ENCODE measurements around the gene DENND2A. TPM values are rescaled to one million over a fixed set of nuclear protein-coding genes. Genes with fewer than 3 reads are reported as not detected.

The DENND2A gene
- total and polyA plus RNA-seq, 10 of the 15 experiments (the other 5 are each of a cell fraction or from before 2014, with no cell fraction given): 0.01 TPM; not detected in 9

DNA sequence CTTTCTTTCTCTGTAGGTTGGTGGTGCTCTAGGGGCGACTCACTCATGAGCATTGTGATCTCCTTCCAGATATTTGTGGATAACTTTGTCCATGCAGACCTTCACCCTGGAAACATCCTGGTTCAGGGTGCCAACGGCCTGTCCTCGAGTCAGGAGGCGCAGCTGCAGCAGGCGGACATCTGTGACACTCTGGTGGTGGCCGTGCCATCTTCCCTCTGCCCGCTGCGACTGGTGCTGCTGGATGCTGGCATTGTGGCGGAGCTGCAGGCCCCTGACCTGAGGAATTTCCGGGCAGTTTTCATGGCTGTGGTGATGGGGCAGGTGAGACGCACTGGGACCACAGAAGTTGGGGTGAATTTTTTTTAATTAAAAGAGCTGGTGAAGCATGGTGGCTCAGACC lies 46.3 kb upstream of the DENND2A start (continued):
- TF ChIP-seq ATF7 (IDR thresholded peaks at IDR 0.05; ENCODE audit: low read depth) (no peak), TBL1XR1 (IDR thresholded peaks at IDR 0.05; ENCODE audit: low read depth, low read length) (no peak), ZNF384 (IDR thresholded peaks at IDR 0.05; ENCODE audit: borderline replicate concordance, low read depth, low read length) (no peak), ZNF274 (IDR thresholded peaks at IDR 0.05; ENCODE audit: insufficient read depth, insufficient read length) (no peak), EZH2 (IDR thresholded peaks at IDR 0.05; ENCODE audit: borderline replicate concordance, control insufficient read depth, low read depth, low read length) (no peak), BRCA1 (IDR thresholded peaks at IDR 0.05; ENCODE audit: low read depth, low read length) (no peak)

DNA sequence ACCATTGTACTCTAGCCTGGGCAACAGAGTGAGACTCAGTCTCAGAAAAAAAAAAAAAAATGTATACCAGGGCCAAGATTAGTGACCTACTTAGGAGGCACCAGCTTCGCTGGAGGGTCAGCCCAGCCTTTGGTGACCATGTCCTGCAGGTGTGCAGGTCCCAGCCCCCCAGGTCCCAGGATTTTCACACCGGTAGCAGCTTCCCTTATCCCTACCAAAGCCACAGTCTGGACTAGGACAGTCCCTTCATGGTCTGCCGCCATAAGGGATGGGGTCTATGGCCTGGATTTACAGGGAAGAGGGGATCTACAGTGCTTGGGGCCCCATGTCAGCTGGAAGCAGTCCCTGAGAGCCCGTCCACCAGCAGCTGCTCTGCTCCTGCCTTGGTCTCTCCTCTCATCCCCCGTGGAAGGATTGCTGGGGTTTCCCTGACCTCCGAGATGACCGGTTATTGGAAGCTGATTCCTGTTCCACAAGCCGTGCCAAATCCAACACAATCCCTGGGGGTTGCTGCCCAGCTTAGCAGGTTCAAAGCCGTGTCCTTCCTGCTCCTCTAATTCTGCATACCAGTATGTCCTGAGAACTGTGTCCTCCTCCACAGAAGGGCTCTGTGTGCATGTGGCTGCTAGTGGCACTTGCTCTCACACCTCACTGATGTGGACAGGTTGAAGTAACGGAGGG lies 44.9 kb upstream of the DENND2A start:
- no peak overlapping the region for H3K9ac ChIP-seq (ENCODE audit: control insufficient read depth, insufficient read depth, low read length)
- ChIA-PET POLR2A (interaction anchor here (0.9 to 1.2 kb wide), 2 partner anchors 10 to 12 kb away, joined by 3 read pairs; partner anchors contain the start of gene ADCK2), RAD21 (ENCODE audit: unreplicated experiment) (interaction anchor here (1.8 kb wide), 1 partner anchor 10 kb away, joined by 5 read pairs; no protein-coding TSS in a partner anchor), SMC1A (ENCODE audit: uncharacterized antibody, unreplicated experiment) (interaction anchor here (1.3 to 1.9 kb wide), 2 partner anchors 9 to 11 kb away, joined by 3 to 6 read pairs; no protein-coding TSS in a partner anchor), CTCF (interaction anchor here (1.4 to 1.7 kb wide), 2 partner anchors 10 to 11 kb away, joined by 3 to 6 read pairs; no protein-coding TSS in a partner anchor)
- peaks cover 7 to 10% of the 10 kb centered on the region in 2 experiments; a peak in 3 of 4 replicates for H3K36me3 ChIP-seq (ENCODE audit: control insufficient read depth in 2 of 2, insufficient read depth in 2 of 2, low read length in 1 of 2)
- in situ Hi-C loops (cut with MboI): no loop called here
- H3K4me2 ChIP-seq (ENCODE audit: control insufficient read depth, insufficient read depth): no peak overlapping the region
- intact Hi-C loops (cut with micrococcal nuclease; ENCODE audit: unreplicated experiment): no loop called here
- no peaks in the 10 kb centered on the region for H4K20me1 ChIP-seq (ENCODE audit: control insufficient read depth, insufficient read depth)
- WGBS (ENCODE audit: insufficient coverage, insufficient replicate concordance, low lambda C conversion rate, missing lambda C conversion rate): 93% methylated on average over 10 of the region's 10 CpGs
- H3K79me2 ChIP-seq (ENCODE audit: control insufficient read depth, insufficient read depth, low read length): no peaks in the 10 kb centered on the region
- H3K9me3 ChIP-seq (replicated peaks; ENCODE audit: control insufficient read depth, insufficient read depth, low read length): no peaks in the 10 kb centered on the region
- no peak overlapping the region for H3K27ac ChIP-seq (ENCODE audit: control insufficient read depth, insufficient read depth)
- DNase-seq (ENCODE audit: low read depth, low spot score) (no peak), ATAC-seq (no peak), FAIRE-seq (no peak)
- H3K27me3 ChIP-seq (replicated peaks in 1 of 2; ENCODE audit: control insufficient read depth in 2 of 2, insufficient read depth in 2 of 2, low read length in 1 of 2): no peaks in the 10 kb centered on the region
- no peak overlapping the region for H3K4me3 ChIP-seq
- H2AFZ ChIP-seq (ENCODE audit: control insufficient read depth, low read depth, low read length): no peak overlapping the region
- no peaks in the 10 kb centered on the region for H3K4me1 ChIP-seq (ENCODE audit: control insufficient read depth, insufficient read depth, low read length)
- no TSS peak for BruUV-seq (replicated peaks)
- TF ChIP-seq, protein P1, sequence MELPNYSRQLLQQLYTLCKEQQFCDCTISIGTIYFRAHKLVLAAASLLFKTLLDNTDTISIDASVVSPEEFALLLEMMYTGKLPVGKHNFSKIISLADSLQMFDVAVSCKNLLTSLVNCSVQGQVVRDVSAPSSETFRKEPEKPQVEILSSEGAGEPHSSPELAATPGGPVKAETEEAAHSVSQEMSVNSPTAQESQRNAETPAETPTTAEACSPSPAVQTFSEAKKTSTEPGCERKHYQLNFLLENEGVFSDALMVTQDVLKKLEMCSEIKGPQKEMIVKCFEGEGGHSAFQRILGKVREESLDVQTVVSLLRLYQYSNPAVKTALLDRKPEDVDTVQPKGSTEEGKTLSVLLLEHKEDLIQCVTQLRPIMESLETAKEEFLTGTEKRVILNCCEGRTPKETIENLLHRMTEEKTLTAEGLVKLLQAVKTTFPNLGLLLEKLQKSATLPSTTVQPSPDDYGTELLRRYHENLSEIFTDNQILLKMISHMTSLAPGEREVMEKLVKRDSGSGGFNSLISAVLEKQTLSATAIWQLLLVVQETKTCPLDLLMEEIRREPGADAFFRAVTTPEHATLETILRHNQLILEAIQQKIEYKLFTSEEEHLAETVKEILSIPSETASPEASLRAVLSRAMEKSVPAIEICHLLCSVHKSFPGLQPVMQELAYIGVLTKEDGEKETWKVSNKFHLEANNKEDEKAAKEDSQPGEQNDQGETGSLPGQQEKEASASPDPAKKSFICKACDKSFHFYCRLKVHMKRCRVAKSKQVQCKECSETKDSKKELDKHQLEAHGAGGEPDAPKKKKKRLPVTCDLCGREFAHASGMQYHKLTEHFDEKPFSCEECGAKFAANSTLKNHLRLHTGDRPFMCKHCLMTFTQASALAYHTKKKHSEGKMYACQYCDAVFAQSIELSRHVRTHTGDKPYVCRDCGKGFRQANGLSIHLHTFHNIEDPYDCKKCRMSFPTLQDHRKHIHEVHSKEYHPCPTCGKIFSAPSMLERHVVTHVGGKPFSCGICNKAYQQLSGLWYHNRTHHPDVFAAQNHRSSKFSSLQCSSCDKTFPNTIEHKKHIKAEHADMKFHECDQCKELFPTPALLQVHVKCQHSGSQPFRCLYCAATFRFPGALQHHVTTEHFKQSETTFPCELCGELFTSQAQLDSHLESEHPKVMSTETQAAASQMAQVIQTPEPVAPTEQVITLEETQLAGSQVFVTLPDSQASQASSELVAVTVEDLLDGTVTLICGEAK (IDR thresholded peaks at IDR 0.05; ENCODE audit: borderline replicate concordance): no peak
- TF ChIP-seq, protein P2, sequence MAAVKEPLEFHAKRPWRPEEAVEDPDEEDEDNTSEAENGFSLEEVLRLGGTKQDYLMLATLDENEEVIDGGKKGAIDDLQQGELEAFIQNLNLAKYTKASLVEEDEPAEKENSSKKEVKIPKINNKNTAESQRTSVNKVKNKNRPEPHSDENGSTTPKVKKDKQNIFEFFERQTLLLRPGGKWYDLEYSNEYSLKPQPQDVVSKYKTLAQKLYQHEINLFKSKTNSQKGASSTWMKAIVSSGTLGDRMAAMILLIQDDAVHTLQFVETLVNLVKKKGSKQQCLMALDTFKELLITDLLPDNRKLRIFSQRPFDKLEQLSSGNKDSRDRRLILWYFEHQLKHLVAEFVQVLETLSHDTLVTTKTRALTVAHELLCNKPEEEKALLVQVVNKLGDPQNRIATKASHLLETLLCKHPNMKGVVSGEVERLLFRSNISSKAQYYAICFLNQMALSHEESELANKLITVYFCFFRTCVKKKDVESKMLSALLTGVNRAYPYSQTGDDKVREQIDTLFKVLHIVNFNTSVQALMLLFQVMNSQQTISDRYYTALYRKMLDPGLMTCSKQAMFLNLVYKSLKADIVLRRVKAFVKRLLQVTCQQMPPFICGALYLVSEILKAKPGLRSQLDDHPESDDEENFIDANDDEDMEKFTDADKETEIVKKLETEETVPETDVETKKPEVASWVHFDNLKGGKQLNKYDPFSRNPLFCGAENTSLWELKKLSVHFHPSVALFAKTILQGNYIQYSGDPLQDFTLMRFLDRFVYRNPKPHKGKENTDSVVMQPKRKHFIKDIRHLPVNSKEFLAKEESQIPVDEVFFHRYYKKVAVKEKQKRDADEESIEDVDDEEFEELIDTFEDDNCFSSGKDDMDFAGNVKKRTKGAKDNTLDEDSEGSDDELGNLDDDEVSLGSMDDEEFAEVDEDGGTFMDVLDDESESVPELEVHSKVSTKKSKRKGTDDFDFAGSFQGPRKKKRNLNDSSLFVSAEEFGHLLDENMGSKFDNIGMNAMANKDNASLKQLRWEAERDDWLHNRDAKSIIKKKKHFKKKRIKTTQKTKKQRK (IDR thresholded peaks at IDR 0.05; ENCODE audit: low read depth, low read length): no peak
- TF ChIP-seq, protein P3, sequence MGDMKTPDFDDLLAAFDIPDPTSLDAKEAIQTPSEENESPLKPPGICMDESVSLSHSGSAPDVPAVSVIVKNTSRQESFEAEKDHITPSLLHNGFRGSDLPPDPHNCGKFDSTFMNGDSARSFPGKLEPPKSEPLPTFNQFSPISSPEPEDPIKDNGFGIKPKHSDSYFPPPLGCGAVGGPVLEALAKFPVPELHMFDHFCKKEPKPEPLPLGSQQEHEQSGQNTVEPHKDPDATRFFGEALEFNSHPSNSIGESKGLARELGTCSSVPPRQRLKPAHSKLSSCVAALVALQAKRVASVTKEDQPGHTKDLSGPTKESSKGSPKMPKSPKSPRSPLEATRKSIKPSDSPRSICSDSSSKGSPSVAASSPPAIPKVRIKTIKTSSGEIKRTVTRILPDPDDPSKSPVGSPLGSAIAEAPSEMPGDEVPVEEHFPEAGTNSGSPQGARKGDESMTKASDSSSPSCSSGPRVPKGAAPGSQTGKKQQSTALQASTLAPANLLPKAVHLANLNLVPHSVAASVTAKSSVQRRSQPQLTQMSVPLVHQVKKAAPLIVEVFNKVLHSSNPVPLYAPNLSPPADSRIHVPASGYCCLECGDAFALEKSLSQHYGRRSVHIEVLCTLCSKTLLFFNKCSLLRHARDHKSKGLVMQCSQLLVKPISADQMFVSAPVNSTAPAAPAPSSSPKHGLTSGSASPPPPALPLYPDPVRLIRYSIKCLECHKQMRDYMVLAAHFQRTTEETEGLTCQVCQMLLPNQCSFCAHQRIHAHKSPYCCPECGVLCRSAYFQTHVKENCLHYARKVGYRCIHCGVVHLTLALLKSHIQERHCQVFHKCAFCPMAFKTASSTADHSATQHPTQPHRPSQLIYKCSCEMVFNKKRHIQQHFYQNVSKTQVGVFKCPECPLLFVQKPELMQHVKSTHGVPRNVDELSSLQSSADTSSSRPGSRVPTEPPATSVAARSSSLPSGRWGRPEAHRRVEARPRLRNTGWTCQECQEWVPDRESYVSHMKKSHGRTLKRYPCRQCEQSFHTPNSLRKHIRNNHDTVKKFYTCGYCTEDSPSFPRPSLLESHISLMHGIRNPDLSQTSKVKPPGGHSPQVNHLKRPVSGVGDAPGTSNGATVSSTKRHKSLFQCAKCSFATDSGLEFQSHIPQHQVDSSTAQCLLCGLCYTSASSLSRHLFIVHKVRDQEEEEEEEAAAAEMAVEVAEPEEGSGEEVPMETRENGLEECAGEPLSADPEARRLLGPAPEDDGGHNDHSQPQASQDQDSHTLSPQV (IDR thresholded peaks at IDR 0.05): no peak

Data from GM12878 (cell line).